GM18505 (cell line): ENCODE measurements around the gene SAMD9.
"Not testable (repeated sequence)": the region's sequence is repeated elsewhere in the genome, so short reads cannot be mapped to it uniquely, and the experiment has no call there.

Experiments
- ATAC-seq: cut with Tn5 transposase; IDR thresholded peaks from one replicate; pipeline ENCODE4 v1.9.1; 2021; ENCODE audit not compliant: unreplicated experiment
- POLR2A ChIP-seq: IDR thresholded peaks from 4 replicates; pipeline ENCODE4 v1.6.1; 2011; ENCODE audit warnings: borderline replicate concordance; ENCODE audit not compliant: insufficient read depth, insufficient read length; ENCODE audit errors: extremely low read depth

SAMD9 gene

GRCh38 chr7:93145354-93145753, 27.6 kb upstream of the SAMD9 start:
- no peak for ATAC-seq
- TF ChIP-seq POLR2A = no peak

DNA sequence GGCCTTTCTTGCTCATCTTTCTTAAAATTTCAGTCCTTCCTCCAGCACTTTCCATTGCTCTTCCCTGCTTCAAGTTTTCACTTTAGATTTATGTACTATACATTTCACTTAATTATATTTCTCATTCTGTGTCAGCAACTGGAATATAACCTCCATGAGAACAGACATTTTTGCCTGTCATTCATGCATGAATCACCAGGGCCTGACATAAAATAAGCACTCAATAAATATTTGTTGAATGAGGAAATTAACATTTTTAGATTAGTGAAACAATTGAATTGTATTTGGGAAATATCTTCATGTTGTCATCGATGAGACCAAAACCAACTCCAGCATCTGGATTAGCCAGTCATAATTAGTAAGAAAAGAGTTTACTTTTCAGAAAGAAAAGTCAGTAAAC, 24.3 kb upstream of the SAMD9 start:
- TF ChIP-seq POLR2A = no peak
- ATAC-seq = no peak

DNA sequence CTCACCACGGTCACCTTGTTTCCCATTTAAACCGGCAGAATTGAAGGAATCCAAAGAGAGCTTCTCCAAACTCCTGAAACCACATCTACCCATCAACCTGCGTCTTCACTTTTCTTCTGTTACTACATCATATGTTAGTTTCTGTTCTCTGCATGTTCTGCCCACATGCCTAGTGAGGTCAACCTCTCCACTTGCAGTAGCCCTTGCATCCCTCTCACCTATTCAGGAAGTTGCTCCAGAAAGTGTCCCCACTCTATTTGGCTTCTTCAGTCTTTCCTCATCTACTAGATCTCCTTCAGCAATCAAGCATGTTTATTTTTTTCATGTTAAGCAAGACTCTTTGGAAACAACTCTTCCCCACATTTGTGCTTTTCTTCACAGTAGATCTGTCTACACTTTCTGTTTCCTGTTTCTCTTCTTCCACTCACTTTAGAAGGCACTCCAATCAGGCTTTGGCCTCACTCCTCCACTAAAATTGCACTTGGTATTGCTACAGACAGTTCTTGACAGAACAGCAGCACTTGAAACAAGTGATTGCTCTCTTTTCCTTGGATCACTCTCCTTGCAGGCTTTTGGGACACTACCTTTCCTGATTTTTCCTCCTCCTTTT, 22.9 kb upstream of the SAMD9 start:
- TF ChIP-seq POLR2A = no peak

DNA sequence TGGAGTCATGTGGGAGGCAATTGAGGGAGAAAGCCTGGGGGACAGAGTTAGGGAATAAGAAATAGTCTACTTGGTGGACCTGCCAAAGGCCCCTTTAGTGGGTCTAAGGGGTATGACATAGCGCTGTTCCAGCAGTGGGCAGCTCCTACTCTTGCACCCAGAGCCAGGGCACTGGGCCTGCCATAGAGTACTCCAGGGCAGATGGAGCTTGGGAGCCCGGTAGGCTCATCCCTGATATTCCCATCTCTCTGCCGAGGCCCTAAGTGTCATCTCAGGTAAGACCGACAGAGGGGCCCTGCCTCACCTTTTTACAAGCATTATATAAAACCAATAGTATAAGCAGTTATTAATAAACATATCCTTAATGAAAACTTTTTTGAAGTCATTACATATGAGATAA, 20.8 kb upstream of the SAMD9 start:
- TF ChIP-seq POLR2A = no peak

More for the DNA sequence above, 22.9 kb upstream of the SAMD9 start:
- ATAC-seq = no peak

DNA sequence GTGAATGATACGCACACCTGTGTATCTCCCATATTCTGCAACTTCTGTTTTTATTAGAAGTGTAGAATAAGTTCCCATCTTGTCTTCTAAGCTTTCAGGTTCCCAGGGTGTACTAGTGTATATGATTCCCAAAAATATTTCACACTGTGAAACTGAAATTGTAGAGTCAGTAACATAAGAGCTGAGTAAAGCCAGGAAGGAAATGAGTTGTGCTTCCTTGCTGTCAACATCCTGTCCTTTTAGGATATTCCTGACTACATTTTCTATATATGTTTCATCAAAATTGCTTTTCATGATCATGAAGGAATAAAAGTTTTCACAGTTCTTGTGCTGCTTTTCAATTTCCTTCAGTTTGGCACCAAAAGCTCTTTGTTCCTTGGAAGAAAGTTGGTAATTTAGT, 15.2 kb upstream of the SAMD9 start:
- no peak for TF ChIP-seq POLR2A
- no peak for ATAC-seq

More for the DNA sequence above, 20.8 kb upstream of the SAMD9 start:
- ATAC-seq = no peak

- ATAC-seq = no peak
- TF ChIP-seq POLR2A = no peak
Observed at GRCh38 chr7:93132216-93132615, 14.4 kb upstream of the SAMD9 start.

GRCh38 chr7:93126954-93127353, 9.2 kb upstream of the SAMD9 start:
- not testable (repeated sequence) for ATAC-seq

DNA sequence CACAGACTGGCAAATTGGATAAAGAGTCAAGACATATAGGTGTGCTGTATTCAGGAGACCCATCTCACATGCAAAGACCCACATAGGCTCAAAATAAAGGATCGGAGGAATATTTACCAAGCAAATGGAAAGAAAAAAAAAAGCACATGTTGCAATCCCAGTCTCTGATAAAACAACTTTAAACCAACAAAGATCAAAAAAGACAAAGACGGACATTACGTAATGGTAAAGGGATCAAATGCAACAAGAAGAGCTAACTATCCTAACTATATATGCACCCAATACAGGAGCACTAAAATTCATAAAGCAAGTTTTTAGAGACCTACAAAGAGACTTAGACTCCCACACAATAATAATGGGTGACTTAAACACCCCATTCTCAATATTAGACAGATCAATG, 5.8 kb upstream of the SAMD9 start:
- ATAC-seq = not testable (repeated sequence)

GRCh38 chr7:93120592-93121549, 3.1 kb upstream of the SAMD9 start:
- no peak for ATAC-seq
- no peak for TF ChIP-seq POLR2A

- ATAC-seq = no peak
- no peak for TF ChIP-seq POLR2A
Observed at GRCh38 chr7:93119191-93119905, 1.6 kb upstream of the SAMD9 start.

- no peak for ATAC-seq
Observed at GRCh38 chr7:93117327-93117726, 452 bp downstream of the SAMD9 start.

DNA sequence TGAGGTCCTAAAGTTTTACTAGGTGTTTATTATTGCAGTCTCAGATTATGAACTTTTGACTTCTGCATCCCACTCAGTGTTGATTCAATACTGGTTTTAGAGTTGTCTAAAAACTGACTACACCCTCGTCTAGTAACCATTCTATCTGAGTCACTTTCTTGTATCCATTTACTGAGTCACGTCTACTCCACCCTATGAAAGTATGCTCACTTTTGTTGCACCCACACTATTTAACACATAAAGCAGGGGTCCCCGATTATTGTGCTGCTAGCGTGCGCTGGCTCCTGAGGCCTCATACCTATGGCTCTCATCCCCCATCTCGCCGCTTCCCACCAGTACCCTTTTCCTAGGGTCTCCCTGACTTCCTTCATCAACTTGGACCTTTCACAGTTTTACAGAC, 2.0 kb downstream of the SAMD9 start:
- ATAC-seq = no peak
- TF ChIP-seq POLR2A = no peak

More at GRCh38 chr7:93117327-93117726, 452 bp downstream of the SAMD9 start:
- TF ChIP-seq POLR2A = no peak

GRCh38 chr7:93108003-93108402, 9.8 kb downstream of the SAMD9 start:
- ATAC-seq = no peak
- no peak for TF ChIP-seq POLR2A

DNA sequence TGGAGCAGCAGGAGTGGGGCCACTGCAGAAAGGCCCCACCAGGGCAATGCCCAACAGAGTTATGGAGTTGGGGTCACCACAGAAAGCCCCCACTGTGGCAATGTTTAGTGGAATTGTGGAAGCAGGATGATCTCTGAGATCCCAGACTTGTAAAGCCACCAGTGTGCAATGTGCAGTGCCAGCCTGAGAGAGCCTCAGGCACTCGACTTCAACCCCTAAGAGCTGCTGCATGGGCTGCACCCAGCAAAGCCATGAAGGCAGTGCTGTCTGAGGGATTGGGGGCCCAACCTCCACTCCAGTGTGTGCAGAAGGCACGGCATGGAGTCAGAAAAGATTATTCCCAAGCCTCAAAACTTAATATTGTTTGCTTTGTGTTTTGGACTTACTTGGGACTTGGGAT, 20.4 kb downstream of the SAMD9 start:
- ATAC-seq = no peak

DNA sequence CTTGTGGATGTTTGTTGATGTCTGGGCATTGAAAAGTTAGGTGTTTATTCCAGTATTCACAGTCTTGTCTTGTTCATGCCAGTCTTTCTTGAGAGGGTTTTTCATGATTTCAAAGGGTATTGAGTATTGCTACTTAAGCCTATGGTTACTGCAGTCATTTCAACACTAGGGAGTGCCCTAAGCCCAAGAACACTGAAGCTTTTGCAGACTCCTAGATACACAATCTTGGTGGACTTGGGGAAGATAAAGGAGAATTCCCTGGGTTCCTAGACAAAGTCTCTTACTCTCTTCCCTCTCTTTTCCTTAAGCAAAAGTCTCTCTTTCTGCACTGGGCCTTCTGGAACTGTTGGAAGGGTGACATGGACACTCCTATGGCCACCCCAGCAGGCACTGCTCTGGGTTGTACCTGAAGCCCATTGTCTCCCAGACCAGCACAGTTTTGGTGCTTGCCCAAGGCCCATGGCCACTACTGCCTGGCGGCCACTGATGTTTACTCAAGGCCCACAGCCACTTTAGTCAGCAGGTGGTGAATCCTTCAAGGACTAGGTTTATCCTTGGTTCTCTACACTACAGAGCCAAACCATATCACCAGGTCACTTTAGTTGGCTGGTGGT, 24.9 kb downstream of the SAMD9 start:
- ATAC-seq = no peak
- TF ChIP-seq POLR2A = no peak

More for the DNA sequence above, 20.4 kb downstream of the SAMD9 start:
- no peak for TF ChIP-seq POLR2A

- ATAC-seq = not testable (repeated sequence)
Observed at GRCh38 chr7:93073357-93073756, 44.4 kb downstream of the SAMD9 start.
